Activated CD8-positive, alpha-beta memory T cell treated with anti-CD3 and anti-CD28 coated beads, Interleukin-2, amount 50 U/mL, for 24 hours (primary cell): ENCODE data around the gene TRIL.

Experiments
- DNase-seq: peaks from one replicate; pipeline ENCODE4 v3.0.0-alpha.2; 2020; ENCODE audit errors: extremely low read depth

TRIL gene

DNA sequence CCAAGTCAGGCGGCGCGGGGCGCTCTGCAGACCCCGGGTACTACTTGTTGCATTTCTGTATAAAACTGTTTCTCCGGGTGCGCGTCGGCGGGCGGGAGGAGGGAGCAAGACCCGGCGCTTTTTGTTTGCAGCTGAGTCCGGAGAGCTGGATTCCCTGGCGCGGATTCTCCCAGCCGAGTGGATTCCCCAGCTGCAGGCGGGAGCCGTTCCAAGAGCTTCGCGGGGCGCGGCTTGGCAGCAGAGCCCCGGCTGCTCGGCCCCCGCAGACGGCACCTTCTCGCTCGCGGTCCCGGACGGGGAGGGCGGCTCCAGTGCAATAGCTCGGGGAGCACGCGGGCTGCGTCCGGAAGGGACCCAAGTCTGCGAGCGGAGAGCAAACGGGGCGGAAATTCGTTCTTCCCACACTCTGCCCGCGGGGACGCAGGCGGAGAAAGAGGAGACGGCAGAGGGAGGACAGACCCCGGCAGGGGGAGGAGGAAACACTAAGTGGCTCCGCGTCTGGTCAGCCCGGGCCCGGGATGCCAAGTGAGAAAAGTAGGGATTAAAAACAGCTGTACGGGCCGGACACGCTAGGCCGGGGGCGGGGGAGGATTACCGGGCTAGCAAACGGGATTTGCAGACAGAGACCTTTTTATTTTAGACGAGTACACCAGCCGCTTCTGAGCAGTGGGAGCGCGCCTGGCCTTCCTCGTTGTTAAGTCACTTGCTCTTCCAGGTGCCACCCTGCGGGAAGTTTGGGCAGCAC, at the start of gene TRIL:
Gene TRIL, minus strand, starts transcription at position 96 of the 745 bp plus-strand sequence. CDS start 284 bp downstream, outside the sequence.
- DNase-seq, result no peak

DNA sequence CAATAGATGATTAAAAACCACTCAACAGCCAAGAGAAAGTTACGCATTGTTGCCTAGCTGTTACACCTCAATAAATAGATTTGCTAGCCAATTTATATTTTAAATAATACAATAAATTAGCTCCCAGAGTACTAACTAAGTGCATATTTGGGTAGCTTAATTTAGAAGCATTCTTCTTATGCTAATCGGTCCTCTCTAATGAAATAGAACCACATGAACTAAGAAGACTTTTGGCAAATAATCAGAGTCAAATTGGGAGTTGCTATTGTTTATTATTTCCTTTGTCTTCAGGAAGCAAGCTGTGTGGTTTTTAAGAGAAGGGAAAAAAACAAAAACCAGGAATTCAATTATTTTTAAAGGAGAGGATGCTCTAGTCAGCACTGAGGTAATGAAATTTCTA, 49.0 kb upstream of the TRIL start:
- no peak for DNase-seq

DNA sequence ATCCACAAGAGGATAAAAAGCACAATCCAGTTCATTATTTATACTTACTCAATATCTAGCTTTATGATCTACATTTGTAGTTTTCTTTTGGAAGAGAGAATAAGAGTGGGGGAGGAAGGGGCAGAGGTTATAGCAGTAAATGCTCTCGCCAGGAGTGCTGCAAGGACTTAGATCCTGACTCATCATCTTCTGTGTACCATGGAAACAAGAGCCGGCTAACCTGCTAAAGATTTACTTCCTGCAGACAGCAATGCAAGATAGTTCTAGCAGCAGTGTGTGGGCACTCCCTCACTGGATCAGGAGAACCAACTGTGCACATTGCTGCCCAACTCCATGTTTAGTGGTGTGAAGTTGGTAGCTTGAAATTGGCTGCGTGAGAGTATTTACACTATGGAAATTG, 47.7 kb upstream of the TRIL start:
- no peak for DNase-seq

- no peak for DNase-seq
Observed at GRCh38 chr7:29005406-29005805, 47.3 kb upstream of the TRIL start.

DNA sequence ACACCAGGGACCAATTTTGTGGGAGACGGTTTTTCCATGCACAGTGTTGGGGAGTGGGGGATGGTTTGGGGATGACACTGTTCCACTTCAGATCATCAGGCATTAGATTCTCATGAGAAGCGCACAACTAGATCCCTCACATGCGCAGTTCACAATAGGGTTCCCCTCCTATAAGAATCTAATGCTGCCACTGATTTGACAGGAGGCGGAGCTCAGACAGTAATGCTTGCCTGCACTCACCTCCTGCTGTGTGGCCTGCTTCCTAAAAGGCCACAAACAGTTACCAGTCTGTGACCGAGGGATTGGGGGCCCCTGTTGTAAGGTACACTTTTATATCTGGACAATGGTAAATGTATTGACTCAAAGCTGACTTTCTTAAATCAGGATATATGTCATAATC, 45.6 kb upstream of the TRIL start:
- DNase-seq, result no peak

GRCh38 chr7:29000717-29001076, 42.6 kb upstream of the TRIL start:
- no peak for DNase-seq

DNA sequence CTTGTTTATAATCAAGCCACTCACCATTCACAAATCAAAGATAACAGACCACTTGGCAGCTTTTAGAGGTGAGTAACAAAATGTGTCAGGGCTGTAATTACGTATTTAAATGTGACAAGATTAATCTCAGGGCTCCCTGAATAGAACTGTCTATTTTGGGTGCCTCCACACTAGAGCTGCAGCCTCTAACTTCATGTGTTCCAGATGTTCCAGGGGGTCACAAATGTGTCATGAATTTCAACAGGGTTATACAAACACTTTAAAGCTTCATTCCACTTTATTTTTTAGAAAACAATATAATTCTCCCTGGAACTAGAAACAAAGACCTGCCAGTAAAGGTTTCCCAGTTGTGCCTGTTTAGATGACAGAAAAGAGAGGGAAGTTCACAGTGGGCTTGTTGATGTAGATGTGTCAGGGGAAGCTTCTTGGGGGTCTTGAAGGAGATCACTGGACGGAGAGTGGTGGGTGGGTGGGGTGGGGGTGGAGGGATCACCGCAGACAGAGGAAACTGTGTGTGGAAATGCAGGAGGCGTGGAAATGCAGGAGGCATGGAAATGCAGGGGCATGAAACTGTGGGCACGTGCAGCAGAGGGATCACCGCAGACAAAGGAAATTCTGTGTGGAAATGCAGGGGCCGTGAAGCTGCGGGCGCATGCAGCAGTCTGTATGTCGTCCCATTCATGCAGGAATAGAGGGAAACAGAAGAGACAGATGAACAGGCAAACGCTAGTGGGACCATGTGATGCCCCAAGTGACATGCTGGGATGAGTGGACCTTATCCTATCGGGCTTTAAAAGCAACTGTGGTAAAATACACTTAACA, 42.0 kb upstream of the TRIL start:
- no peak for DNase-seq

DNA sequence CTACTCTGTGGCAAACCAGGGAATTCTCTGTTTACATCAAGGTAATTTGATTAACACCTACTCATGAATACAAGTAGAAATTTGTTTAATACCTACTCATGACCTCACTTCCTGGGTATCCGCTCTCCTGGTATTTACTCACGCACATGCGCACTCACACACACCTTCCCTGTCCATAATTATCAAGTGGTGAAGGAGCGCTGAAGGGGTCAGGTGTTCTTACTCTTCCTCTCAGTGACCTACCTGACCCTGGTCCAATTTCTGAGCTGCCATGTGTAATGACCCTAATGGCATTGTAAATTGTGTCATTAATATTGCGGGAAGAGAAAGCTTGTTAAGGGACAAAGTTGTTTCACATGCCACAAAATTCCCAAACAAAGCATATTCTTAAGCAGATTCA, 41.3 kb upstream of the TRIL start:
- no peak for DNase-seq

GRCh38 chr7:28998105-28998504, 40.0 kb upstream of the TRIL start:
- DNase-seq, result no peak

GRCh38 chr7:28996836-28997235, 38.7 kb upstream of the TRIL start:
- DNase-seq, result no peak

DNA sequence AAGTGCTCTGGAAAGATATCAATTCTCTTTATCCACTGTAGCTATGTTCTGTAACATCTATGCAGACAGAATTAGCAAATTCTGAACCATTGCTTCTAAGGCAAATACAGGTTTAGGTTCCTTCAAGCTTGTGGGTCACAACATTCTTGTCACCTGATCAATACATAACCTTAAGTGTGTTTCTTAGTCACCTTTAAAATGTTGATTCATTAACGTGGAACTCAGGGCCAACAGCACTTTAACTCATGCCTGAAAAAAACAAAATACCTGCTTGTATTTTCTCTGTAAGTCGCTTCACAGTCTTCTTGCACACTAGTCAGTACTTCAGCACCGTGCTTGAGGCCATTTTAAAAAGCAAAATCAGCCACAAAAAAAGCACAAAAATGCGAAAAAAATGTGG, 35.2 kb upstream of the TRIL start:
- DNase-seq, result no peak

DNA sequence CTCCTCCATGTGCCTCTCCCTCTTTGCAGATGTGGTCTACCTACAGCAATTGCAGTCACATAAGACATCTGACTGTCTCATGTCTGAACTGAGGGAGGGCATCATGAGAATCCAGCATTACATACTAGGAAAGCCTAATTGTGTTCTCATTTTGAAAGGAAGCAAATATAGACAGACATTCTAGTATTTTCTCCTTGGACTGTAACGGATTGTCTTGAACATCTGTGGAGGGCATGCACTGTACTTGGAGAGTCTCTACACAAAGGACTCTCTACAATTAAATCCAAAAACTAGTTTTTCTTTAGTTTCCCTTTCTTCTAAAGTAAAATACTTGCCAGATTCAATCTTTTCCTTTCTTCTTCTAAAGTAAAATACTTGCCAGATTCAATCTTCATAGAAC, 34.7 kb upstream of the TRIL start:
- no peak for DNase-seq

- no peak for DNase-seq
Observed at GRCh38 chr7:28990200-28990960, 32.2 kb upstream of the TRIL start.

- DNase-seq, result no peak
Observed at GRCh38 chr7:28989211-28989980, 31.3 kb upstream of the TRIL start.

DNA sequence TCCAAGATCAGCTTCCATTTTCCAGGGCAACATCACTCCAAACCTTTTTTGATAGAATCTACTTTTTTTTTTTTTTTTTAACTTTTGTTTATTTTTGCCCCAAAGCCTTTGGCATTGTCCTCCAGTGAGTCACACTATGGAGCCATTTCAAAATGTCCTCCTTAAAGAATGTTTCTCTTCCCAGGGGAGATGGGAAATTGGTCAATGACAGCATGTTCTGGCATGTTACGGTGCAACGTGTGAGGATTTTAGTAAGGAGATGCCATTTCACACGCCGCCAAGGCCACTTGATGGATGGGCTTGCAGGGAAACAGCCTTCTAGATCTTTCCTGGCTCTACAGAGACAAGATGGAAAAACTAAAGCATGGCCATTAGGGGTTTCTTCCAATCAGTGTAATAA, 30.7 kb upstream of the TRIL start:
- no peak for DNase-seq

- DNase-seq, result no peak
Observed at GRCh38 chr7:28988091-28988490, 30.0 kb upstream of the TRIL start.

GRCh38 chr7:28986765-28987110, 28.6 kb upstream of the TRIL start:
- DNase-seq, result no peak

DNA sequence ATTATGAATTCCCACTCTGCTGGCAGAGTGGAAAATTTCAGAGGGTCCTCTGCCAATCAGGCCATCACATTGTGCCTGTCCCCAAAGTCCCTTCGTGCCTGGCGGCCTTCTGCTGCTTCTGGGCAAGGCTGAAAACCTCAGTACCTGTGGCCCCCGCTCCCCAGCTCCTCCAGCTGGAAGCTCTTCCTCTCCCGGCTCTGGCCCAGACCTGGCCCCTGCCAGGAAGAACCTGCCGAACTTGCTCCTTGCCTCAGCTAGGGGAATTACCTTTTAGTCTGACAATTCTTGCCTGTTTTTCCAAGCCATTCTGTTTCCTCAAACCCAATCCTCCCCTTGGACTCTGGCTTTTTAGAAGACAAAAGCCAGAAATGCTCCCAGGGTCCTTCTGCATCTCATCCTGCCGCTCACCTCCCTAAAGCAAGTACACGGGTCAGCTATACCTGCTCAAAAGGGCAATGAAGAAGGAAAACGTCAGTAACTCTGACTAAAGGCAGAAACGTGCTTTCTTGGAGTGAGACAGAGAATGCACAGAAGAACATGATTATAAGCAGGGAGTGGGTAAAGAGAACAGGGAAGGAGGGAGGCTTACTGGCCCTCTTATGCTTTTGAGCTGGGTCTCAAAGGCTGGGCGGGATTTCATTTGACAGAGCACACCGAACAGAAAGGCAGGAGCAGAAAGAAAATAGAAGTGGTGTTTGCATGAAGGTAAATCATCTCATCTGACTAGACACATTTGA, 28.1 kb upstream of the TRIL start:
- DNase-seq, result no peak

DNA sequence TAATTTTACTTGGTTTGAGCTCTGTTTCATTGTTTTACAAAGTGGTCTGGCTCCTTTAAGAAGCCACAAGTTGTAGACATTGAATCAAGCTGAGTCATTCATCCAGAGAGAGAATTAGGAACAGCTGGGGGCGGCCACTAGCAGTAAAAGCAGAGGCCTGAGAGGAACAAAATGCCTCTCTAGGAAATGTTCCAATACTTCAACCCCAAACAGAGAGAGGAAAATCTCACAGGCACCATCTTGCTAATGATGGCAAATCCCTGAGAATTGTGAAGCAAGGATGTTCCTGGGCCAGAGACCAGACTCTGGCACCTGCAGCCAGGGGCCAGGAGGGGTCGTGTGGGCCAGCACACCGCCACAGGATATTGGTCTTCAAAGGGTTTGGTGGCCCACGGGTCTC, 26.5 kb upstream of the TRIL start:
- DNase-seq, result no peak

GRCh38 chr7:28984217-28984616, 26.1 kb upstream of the TRIL start:
- no peak for DNase-seq
